HG02884 (cell line): Measurements from ENCODE around the gene MAN1C1.

ENCODE experiments used
- ATAC-seq: cut with Tn5 transposase; IDR thresholded peaks from one replicate; pipeline ENCODE4 v1.9.1; 2021; ENCODE audit warnings: mild to moderate bottlenecking, moderate library complexity; ENCODE audit not compliant: unreplicated experiment

MAN1C1 gene

GRCh38 chr1:25707280-25708016, 90.9 kb downstream of the MAN1C1 start:
- ATAC-seq, result no peak

DNA sequence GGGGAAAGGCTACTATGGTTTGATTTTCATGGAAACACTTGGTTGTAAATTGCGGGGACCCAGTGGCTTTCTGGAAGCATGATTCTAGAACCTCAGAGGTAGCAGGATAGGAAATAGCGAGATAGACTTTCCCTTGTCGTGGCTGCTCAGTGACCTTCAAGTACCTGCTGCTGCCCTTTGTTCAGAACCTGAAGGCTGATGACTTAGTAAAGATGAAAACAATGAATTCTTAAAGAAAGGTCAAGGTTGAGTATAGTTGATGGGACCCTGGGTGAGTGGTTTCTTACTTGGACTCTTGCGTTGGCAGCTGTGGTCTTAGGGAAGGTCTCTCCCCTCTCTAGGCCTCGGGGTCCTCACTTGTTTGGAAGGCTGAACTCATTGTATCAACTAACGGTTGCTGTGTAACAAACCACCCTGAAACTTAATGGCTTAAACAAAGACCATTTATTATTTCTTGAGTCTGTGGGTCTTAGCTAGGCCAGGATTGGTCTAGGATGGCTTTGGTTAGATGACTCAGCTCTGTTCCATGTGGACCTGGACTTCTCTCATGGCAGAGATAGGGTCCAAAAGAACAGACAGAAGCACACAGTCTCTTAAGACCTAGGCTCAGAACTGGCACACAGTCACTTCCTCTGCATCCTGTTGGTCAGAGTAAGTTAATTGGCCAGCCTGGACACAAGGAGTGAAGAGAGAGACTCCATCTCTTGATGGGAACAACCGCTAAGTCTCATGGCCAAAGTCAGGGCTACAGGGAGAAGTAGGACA, 94.2 kb downstream of the MAN1C1 start:
- no peak for ATAC-seq

DNA sequence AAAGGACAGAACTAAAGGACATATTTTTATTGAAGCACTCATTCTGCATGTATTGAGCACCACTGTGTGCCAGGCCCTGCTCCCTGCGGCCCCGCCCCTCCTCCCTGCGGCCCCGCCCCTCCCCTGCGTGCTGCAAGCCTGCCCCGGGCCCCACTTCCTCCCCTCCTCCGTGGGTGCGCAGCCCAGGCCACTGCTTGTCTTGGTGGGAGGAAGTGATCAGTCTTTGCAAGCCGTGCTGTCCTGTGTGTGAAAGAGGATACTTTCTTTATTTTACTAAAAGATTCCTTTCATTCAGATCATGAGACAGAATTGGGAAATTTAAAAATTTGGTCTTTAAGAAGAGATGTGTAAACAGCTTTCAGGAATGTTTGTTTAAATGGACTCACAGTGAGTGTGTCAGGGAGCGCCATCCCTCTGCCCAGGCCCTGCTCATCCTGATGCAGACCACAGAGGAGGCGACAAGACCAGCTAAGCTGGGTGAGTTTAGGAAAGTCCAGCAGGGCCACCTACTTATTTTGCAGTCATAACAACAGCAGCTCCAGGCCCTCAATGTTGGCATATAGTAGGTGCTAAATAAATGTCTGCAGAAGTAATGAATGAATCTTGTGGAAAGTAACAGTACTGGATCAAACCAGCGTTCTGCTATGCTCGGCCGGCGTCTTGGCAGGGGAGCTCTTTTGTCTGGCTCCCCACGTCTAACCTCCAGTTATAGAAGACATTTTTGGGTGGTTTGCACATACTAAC, 95.1 kb downstream of the MAN1C1 start:
- no peak for ATAC-seq

DNA sequence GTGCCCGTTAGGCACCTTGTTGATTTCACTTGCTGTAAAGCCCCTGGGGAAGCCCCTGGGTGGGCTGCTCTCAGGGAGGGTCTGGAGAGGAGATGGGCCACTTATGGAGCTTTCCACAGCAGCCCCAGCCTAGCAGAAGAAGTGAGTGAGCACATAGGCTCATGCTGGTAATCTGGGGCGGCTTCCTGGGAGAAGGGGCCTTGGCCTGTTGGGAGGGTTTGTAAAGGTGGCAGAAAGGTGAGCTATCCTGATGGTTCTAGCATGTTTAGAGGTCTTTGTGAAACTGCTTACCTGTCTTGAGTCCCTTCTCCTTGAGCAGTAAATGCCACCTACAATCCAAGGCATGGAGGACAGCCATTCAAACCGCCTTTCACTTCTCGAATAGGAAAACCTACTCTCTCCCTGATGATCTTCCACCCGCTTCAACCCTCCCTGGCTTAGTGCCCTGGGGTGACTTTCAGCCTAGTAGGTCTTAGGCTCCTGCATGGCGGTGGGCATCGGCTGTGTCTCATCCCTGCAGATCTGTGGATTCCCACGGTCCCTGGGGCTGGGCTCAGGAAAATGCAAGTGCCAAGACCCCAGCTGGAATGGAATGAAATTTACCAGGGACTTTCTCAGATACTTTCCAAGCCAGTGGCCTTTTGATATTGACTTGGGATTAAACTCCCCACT, 95.8 kb downstream of the MAN1C1 start:
- ATAC-seq, result no peak

DNA sequence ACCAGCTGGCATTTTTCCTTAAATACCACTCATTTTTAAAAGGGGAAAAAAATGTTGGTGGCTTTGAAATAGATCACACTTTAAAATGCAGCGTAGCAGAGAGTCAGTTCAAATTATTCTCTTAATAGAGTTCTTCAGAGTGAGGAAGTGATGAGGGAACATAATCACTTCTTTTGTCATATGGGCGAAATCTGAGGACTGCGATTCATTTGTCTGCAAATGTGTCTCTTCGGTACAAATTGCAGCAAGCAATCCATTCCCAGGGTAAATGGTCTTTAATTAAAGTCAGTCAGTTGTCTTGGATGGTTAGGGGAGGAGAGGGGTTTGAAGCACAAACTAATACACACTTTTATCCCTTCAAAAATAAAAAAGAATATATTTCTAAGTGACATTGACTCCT, 97.4 kb downstream of the MAN1C1 start:
- no peak for ATAC-seq

GRCh38 chr1:25714372-25714931, 97.9 kb downstream of the MAN1C1 start:
- ATAC-seq, result no peak

GRCh38 chr1:25715888-25716287, 99.3 kb downstream of the MAN1C1 start:
- ATAC-seq, result no peak

DNA sequence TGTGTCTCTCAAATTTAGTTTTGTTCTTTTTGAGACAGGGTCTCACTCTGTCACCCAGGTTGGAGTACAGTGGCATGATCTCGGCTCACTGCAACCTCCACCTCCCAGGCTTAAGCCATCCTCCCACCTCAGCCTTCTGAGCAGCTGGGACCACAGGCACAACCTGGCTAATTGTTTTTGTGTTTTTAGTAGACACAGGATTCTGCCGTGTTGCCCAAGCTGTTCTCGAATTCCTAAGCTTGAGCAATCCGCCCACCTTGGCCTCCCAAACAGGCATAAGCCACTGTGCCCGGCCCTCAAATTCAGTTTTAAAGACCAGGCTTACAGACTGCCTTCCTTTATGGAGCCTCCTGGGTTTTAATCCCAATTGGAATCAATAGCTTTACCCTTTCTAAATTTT, 99.7 kb downstream of the MAN1C1 start:
- ATAC-seq, result no peak

DNA sequence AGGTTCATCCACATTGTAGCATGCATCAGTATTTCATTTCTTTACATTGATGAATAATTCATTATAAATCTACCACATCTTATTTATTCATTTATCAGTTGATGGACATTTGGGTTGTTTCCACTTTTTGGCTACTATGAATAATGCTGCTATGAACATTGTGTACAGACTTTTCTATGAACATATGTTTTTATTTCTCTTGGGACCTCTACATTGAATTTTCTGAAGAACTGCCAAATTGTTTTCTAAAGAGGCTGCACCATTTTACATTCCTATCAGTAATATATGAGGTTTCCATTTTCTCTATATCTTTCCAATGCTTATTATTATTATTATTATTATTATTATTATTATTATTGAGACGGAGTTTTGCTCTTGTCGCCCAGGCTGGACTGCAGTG, 102.1 kb downstream of the MAN1C1 start:
- ATAC-seq, result no peak

GRCh38 chr1:25720624-25721023, 104.0 kb downstream of the MAN1C1 start:
- no peak for ATAC-seq

- no peak for ATAC-seq
Observed at GRCh38 chr1:25723250-25723880, 106.8 kb downstream of the MAN1C1 start.

DNA sequence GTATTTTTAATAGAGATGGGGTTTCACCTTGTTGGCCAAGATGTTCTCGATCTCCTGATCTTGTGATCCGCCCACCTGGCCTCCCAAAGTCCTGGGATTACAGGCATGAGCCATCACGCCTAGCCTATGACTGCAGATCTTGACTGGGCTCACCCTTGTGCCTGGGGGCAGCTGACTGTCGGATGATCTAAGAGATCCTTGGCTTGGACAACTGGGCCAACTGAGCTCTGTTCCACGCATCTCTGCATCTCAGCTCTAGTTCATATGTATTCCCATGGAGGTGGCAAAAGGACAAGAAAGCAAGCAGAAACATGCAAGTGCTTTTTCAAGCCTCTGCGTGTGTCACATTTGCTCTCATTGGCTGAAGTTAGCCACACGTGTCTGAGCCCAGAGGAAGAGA, 107.6 kb downstream of the MAN1C1 start:
- no peak for ATAC-seq

DNA sequence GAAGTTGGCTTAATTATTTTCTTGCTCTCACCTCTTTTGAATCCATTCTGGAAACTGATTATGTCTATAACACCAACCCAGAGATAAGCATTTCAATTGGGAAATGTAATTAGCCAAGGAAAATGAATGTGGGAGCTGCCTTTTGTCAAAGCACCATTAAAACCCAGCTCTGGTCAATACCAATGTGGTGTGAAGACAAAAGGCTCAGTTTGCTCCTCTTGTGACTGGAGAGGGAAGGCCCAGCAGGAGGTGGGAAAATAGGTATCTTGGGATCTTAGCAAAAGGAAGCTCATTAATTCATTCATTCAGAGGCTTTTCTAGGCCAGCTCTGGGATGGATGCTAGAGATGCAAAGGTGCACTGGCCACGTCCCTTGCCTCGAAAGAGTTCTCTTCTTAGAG, 108.4 kb downstream of the MAN1C1 start:
- ATAC-seq, result no peak

GRCh38 chr1:25725482-25725881, 108.9 kb downstream of the MAN1C1 start:
- no peak for ATAC-seq

- ATAC-seq, result no peak
Observed at GRCh38 chr1:25727088-25727487, 110.5 kb downstream of the MAN1C1 start.

DNA sequence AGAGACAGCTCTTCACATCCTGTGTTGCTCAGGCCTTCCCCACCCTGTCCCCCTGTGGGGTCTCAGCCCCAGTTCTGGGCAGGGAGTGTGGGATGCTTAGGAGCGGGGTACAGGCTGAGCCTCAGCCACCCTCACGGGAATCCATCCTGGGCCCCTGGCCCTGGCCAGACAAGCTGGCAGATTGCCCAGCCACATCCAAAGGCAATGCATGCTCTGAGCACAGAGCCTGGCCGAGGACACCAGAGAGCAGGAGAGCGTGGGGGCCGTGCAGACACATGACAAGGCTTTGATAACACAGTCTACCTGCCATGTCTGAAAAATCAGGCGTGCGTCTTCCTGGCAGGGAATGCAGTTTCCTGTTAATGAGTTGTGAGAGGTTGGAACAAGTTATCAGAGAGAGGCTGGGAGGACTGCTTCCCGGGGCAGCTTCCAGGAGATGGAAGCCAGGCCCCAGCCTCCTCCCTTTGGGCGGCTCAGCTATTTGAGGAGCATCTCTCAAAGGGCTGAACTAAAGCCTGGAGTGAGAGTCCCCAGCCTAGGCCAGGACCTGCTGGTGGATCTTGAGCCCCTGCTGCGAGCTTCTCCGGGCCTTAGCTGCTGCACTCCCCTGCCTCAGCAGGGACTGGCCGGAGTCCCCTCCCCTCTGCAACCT, 111.2 kb downstream of the MAN1C1 start:
- no peak for ATAC-seq

- no peak for ATAC-seq
Observed at GRCh38 chr1:25728301-25728935, 111.8 kb downstream of the MAN1C1 start.

- ATAC-seq, result no peak
Observed at GRCh38 chr1:25729045-25729444, 112.5 kb downstream of the MAN1C1 start.
